ENCODE results near the gene JAG1. TPM values are rescaled to one million over a fixed set of nuclear protein-coding genes. Genes with fewer than 3 reads are reported as not detected.

The JAG1 gene
- 10 to 100 TPM; 30.9 to 32.8 TPM for total RNA-seq

GRCh38 chr20:10673842-10674683 lies at the start of gene JAG1:
TSS of gene JAG1 (minus strand) at chr20:10673999. CDS start at chr20:10673530, 469 bp downstream.
- Histone ChIP-seq H3K27me3 (no peaks in the 10 kb centered on the region), H3K4me1 (peaks cover 0 to 35% of the 10 kb centered on the region in 2 donors), H3K36me3 (no peaks in the 10 kb centered on the region), H3K27ac (peak within 1 kb of the TSS; percentile 98), H3K4me3 (peak within 1 kb of the TSS; percentile 87 to 94), H3K9me3 (no peaks in the 10 kb centered on the region)
- no peak for TF ChIP-seq CTCF (IDR thresholded peaks at IDR 0.05)
- DNase-seq (ENCODE audit: low spot score): peak; percentile 97

- Histone ChIP-seq H3K27me3 (no peaks in the 10 kb centered on the region), H3K27ac (no peak overlapping the region), H3K36me3 (no peaks in the 10 kb centered on the region), H3K4me3 (no peak overlapping the region), H3K9me3 (no peaks in the 10 kb centered on the region), H3K4me1 (peaks cover 0 to 19% of the 10 kb centered on the region in 2 donors)
- TF ChIP-seq CTCF (IDR thresholded peaks at IDR 0.05): no peak
- no peak for DNase-seq (ENCODE audit: low spot score)
Measured at GRCh38 chr20:10721976-10722375, 48.2 kb upstream of the JAG1 start.

GRCh38 chr20:10721137-10721896 lies 47.5 kb upstream of the JAG1 start:
- Histone ChIP-seq H3K4me3 (no peak overlapping the region), H3K9me3 (no peaks in the 10 kb centered on the region), H3K36me3 (no peaks in the 10 kb centered on the region), H3K27me3 (no peaks in the 10 kb centered on the region), H3K27ac (no peak overlapping the region), H3K4me1 (peaks cover 0 to 25% of the 10 kb centered on the region in 2 donors)
- no peak for DNase-seq (ENCODE audit: low spot score)
- no peak for TF ChIP-seq CTCF (IDR thresholded peaks at IDR 0.05)

GRCh38 chr20:10720565-10720964 lies 46.8 kb upstream of the JAG1 start:
- Histone ChIP-seq H3K36me3 (no peaks in the 10 kb centered on the region), H3K27me3 (no peaks in the 10 kb centered on the region), H3K9me3 (no peaks in the 10 kb centered on the region), H3K27ac (peak overlapping the region in 1 of 2 donors; percentile 11), H3K4me3 (peak overlapping the region in 1 of 2 donors; percentile 14), H3K4me1 (peaks cover 0 to 28% of the 10 kb centered on the region in 2 donors)
- no peak for TF ChIP-seq CTCF (IDR thresholded peaks at IDR 0.05)
- no peak for DNase-seq (ENCODE audit: low spot score)

- no peak for DNase-seq (ENCODE audit: low spot score)
- peaks cover 0 to 28% of the 10 kb centered on the region in 2 donors for H3K4me1 ChIP-seq
- TF ChIP-seq CTCF (IDR thresholded peaks at IDR 0.05): no peak
- H3K36me3 ChIP-seq: no peaks in the 10 kb centered on the region
- H3K27me3 ChIP-seq: no peaks in the 10 kb centered on the region
- H3K4me3 ChIP-seq: no peak overlapping the region
- H3K27ac ChIP-seq: peak overlapping the region in 1 of 2 donors; percentile 11
- no peaks in the 10 kb centered on the region for H3K9me3 ChIP-seq
Measured at GRCh38 chr20:10719740-10720385, 46.1 kb upstream of the JAG1 start.

All from right atrium auricular region (tissue), 2 donors.